Measurements from ENCODE around the gene JPH3. TPM values are rescaled to one million over a fixed set of nuclear protein-coding genes. Genes with fewer than 3 reads are reported as not detected.

JPH3 gene
- total and polyA plus RNA-seq, 4 experiments from 2014 or later = 0.09 TPM; not detected in 3

GRCh38 chr16:87665193-87665592 is 62.9 kb downstream of the JPH3 start:
- H3K27ac ChIP-seq (ENCODE audit: low read depth, low read length) = no peak overlapping the region
- CTCF ChIA-PET (ENCODE audit: partially characterized antibody) = no interaction called here
- peaks cover 4 to 10% of the 10 kb centered on the region in 2 donors for H3K27me3 Mint-ChIP-seq
- H3K4me1 ChIP-seq (ENCODE audit: insufficient read depth, low read length) = no peaks in the 10 kb centered on the region
- intact Hi-C loops (cut with micrococcal nuclease) = no loop called here
- H3K4me1 Mint-ChIP-seq = peaks cover 0 to 2% (median 0%) of the 10 kb centered on the region in 4 donors
- H3K27me3 ChIP-seq (ENCODE audit: insufficient read depth, low read length) = no peaks in the 10 kb centered on the region
- no peak for DNase-seq
- POLR2A ChIA-PET (ENCODE audit: partially characterized antibody) = no interaction called here
- no peaks in the 10 kb centered on the region for H3K9me3 Mint-ChIP-seq
- no peak overlapping the region for H3K27ac Mint-ChIP-seq
- H3K36me3 ChIP-seq (ENCODE audit: insufficient read depth, low read length) = no peaks in the 10 kb centered on the region
- H3K4me3 ChIP-seq (ENCODE audit: low read length in 2 of 2) = no peak overlapping the region
- H3K9me3 ChIP-seq (ENCODE audit: control insufficient read depth in 1 of 2, low read length in 2 of 2) = no peaks in the 10 kb centered on the region
- H3K4me3 Mint-ChIP-seq = no peak overlapping the region
- H3K36me3 Mint-ChIP-seq = no peaks in the 10 kb centered on the region

GRCh38 chr16:87666919-87667318 is 64.6 kb downstream of the JPH3 start:
- Mint-ChIP-seq H3K27ac (no peak overlapping the region), H3K9me3 (no peaks in the 10 kb centered on the region), H3K4me3 (no peak overlapping the region), H3K4me1 (no peaks in the 10 kb centered on the region), H3K36me3 (no peaks in the 10 kb centered on the region), H3K27me3 (no peaks in the 10 kb centered on the region)
- Histone ChIP-seq H3K4me1 (ENCODE audit: insufficient read depth, low read length) (no peaks in the 10 kb centered on the region), H3K4me3 (ENCODE audit: low read length in 2 of 2) (no peak overlapping the region), H3K27ac (ENCODE audit: low read depth, low read length) (no peak overlapping the region), H3K36me3 (ENCODE audit: insufficient read depth, low read length) (no peaks in the 10 kb centered on the region), H3K27me3 (ENCODE audit: insufficient read depth, low read length) (no peaks in the 10 kb centered on the region), H3K9me3 (ENCODE audit: control insufficient read depth in 1 of 2, low read length in 2 of 2) (no peaks in the 10 kb centered on the region)
- POLR2A ChIA-PET (ENCODE audit: partially characterized antibody) = interaction anchor here (0.5 kb wide), 1 partner anchor 99 kb away, joined by 3 read pairs; the partner anchor contains the start of gene KLHDC4
- intact Hi-C loops (cut with micrococcal nuclease) = no loop called here
- CTCF ChIA-PET (ENCODE audit: partially characterized antibody) = no interaction called here
- DNase-seq = no peak

- Mint-ChIP-seq H3K27me3 (no peaks in the 10 kb centered on the region), H3K36me3 (no peaks in the 10 kb centered on the region), H3K9me3 (no peaks in the 10 kb centered on the region), H3K4me3 (no peak overlapping the region), H3K27ac (no peak overlapping the region), H3K4me1 (no peaks in the 10 kb centered on the region)
- Histone ChIP-seq H3K27ac (ENCODE audit: low read depth, low read length) (no peak overlapping the region), H3K4me1 (ENCODE audit: insufficient read depth, low read length) (no peaks in the 10 kb centered on the region), H3K9me3 (ENCODE audit: control insufficient read depth in 1 of 2, low read length in 2 of 2) (no peaks in the 10 kb centered on the region), H3K36me3 (ENCODE audit: insufficient read depth, low read length) (no peaks in the 10 kb centered on the region), H3K27me3 (ENCODE audit: insufficient read depth, low read length) (no peaks in the 10 kb centered on the region), H3K4me3 (ENCODE audit: low read length in 2 of 2) (no peak overlapping the region)
- DNase-seq = no peak
- intact Hi-C loops (cut with micrococcal nuclease) = no loop called here
- POLR2A ChIA-PET (ENCODE audit: partially characterized antibody) = interaction anchor here (0.5 kb wide), 1 partner anchor 98 kb away, joined by 3 read pairs; the partner anchor contains the start of gene KLHDC4
- CTCF ChIA-PET (ENCODE audit: partially characterized antibody) = no interaction called here
Observed at GRCh38 chr16:87667443-87667842, 65.1 kb downstream of the JPH3 start.

DNA sequence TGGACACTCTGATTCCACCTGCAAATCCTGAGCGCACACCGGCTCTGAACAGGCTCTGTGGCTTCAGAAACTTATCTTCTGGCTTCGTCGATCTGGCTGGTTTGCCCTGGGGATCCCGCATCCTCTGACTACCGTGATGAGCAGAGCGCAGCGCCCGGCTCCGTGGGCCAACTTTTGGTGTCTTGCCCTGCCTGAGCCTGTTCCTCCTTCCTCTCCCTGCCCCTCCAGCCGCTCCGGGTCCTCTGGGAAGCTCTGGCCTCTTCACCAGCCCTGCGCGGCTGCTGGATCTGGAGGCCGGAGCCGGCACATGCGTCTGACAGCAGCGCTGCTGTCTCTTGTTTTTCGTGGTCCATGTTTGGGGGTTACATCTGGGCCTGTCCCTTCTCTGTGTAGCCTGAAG is 65.6 kb downstream of the JPH3 start:
- Histone ChIP-seq H3K36me3 (ENCODE audit: insufficient read depth, low read length) (no peaks in the 10 kb centered on the region), H3K4me1 (ENCODE audit: insufficient read depth, low read length) (no peaks in the 10 kb centered on the region), H3K9me3 (ENCODE audit: control insufficient read depth in 1 of 2, low read length in 2 of 2) (no peaks in the 10 kb centered on the region), H3K4me3 (ENCODE audit: low read length in 2 of 2) (no peak overlapping the region), H3K27ac (ENCODE audit: low read depth, low read length) (no peak overlapping the region), H3K27me3 (ENCODE audit: insufficient read depth, low read length) (no peaks in the 10 kb centered on the region)
- Mint-ChIP-seq H3K4me1 (no peaks in the 10 kb centered on the region), H3K27ac (no peak overlapping the region), H3K9me3 (no peaks in the 10 kb centered on the region), H3K36me3 (no peaks in the 10 kb centered on the region), H3K27me3 (no peaks in the 10 kb centered on the region), H3K4me3 (no peak overlapping the region)
- POLR2A ChIA-PET (ENCODE audit: partially characterized antibody) = no interaction called here
- intact Hi-C loops (cut with micrococcal nuclease) = no loop called here
- CTCF ChIA-PET (ENCODE audit: partially characterized antibody) = no interaction called here
- no peak for DNase-seq

- intact Hi-C loops (cut with micrococcal nuclease) = no loop called here
- H3K9me3 ChIP-seq (ENCODE audit: control insufficient read depth in 1 of 2, low read length in 2 of 2) = no peaks in the 10 kb centered on the region
- H3K36me3 ChIP-seq (ENCODE audit: insufficient read depth, low read length) = no peaks in the 10 kb centered on the region
- Mint-ChIP-seq H3K4me3 (no peak overlapping the region), H3K27me3 (no peaks in the 10 kb centered on the region), H3K36me3 (no peaks in the 10 kb centered on the region), H3K9me3 (no peaks in the 10 kb centered on the region), H3K27ac (no peak overlapping the region), H3K4me1 (peaks cover 0 to 4% (median 0%) of the 10 kb centered on the region in 4 donors)
- no peaks in the 10 kb centered on the region for H3K4me1 ChIP-seq (ENCODE audit: insufficient read depth, low read length)
- no peak overlapping the region for H3K4me3 ChIP-seq (ENCODE audit: low read length in 2 of 2)
- POLR2A ChIA-PET (ENCODE audit: partially characterized antibody) = no interaction called here
- H3K27me3 ChIP-seq (ENCODE audit: insufficient read depth, low read length) = no peaks in the 10 kb centered on the region
- no peak overlapping the region for H3K27ac ChIP-seq (ENCODE audit: low read depth, low read length)
- DNase-seq = no peak
- CTCF ChIA-PET (ENCODE audit: partially characterized antibody) = no interaction called here
Observed at GRCh38 chr16:87669672-87670071, 67.4 kb downstream of the JPH3 start.

GRCh38 chr16:87671221-87671620 is 68.9 kb downstream of the JPH3 start:
- Histone ChIP-seq H3K27me3 (ENCODE audit: insufficient read depth, low read length) (no peaks in the 10 kb centered on the region), H3K27ac (ENCODE audit: low read depth, low read length) (no peak overlapping the region), H3K4me3 (ENCODE audit: low read length in 2 of 2) (no peak overlapping the region), H3K9me3 (ENCODE audit: control insufficient read depth in 1 of 2, low read length in 2 of 2) (no peaks in the 10 kb centered on the region), H3K36me3 (ENCODE audit: insufficient read depth, low read length) (no peaks in the 10 kb centered on the region), H3K4me1 (ENCODE audit: insufficient read depth, low read length) (no peaks in the 10 kb centered on the region)
- intact Hi-C loops (cut with micrococcal nuclease) = no loop called here
- DNase-seq = no peak
- ChIA-PET CTCF (ENCODE audit: partially characterized antibody) (no interaction called here), POLR2A (ENCODE audit: partially characterized antibody) (no interaction called here)
- Mint-ChIP-seq H3K9me3 (no peaks in the 10 kb centered on the region), H3K27me3 (no peaks in the 10 kb centered on the region), H3K27ac (no peak overlapping the region), H3K4me1 (peaks cover 0 to 4% (median 0%) of the 10 kb centered on the region in 4 donors), H3K36me3 (no peaks in the 10 kb centered on the region), H3K4me3 (no peak overlapping the region)

GRCh38 chr16:87671715-87672270 is 69.5 kb downstream of the JPH3 start:
- H3K27ac Mint-ChIP-seq = no peak overlapping the region
- H3K4me3 Mint-ChIP-seq = no peak overlapping the region
- H3K4me3 ChIP-seq (ENCODE audit: low read length in 2 of 2) = no peak overlapping the region
- ChIA-PET POLR2A (ENCODE audit: partially characterized antibody) (no interaction called here), CTCF (ENCODE audit: partially characterized antibody) (interaction anchor here (1.3 kb wide), 1 partner anchor 36 kb away, joined by 3 read pairs; no protein-coding TSS in a partner anchor)
- H3K36me3 ChIP-seq (ENCODE audit: insufficient read depth, low read length) = no peaks in the 10 kb centered on the region
- peaks cover 0 to 4% (median 0%) of the 10 kb centered on the region in 4 donors for H3K4me1 Mint-ChIP-seq
- no peak overlapping the region for H3K27ac ChIP-seq (ENCODE audit: low read depth, low read length)
- H3K36me3 Mint-ChIP-seq = no peaks in the 10 kb centered on the region
- no peaks in the 10 kb centered on the region for H3K27me3 Mint-ChIP-seq
- no peaks in the 10 kb centered on the region for H3K4me1 ChIP-seq (ENCODE audit: insufficient read depth, low read length)
- intact Hi-C loops (cut with micrococcal nuclease) = no loop called here
- H3K27me3 ChIP-seq (ENCODE audit: insufficient read depth, low read length) = no peaks in the 10 kb centered on the region
- H3K9me3 ChIP-seq (ENCODE audit: control insufficient read depth in 1 of 2, low read length in 2 of 2) = no peaks in the 10 kb centered on the region
- no peak for DNase-seq
- no peaks in the 10 kb centered on the region for H3K9me3 Mint-ChIP-seq

DNA sequence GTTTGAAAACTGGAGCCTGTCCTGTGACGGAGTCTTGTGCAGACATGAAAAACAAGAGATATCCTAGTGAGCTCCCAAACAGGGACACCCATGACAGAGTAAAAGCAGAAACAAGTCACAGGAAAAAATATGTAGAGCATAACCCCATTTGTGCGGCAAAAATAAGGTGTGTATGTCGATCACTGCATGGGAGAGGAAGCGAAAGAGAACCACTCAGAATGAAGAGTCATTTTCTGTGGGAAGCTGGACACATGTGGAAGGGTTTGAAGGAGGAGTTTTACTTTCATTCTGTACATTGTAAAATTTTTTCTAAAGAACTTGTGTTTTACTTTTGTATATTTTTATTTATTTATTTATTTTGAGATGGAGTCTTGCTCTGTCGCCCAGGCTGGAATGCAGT is 72.1 kb downstream of the JPH3 start:
- Histone ChIP-seq H3K4me1 (ENCODE audit: insufficient read depth, low read length) (no peaks in the 10 kb centered on the region), H3K4me3 (ENCODE audit: low read length in 2 of 2) (no peak overlapping the region), H3K27me3 (ENCODE audit: insufficient read depth, low read length) (no peaks in the 10 kb centered on the region), H3K9me3 (ENCODE audit: control insufficient read depth in 1 of 2, low read length in 2 of 2) (no peaks in the 10 kb centered on the region), H3K36me3 (ENCODE audit: insufficient read depth, low read length) (no peaks in the 10 kb centered on the region), H3K27ac (ENCODE audit: low read depth, low read length) (no peak overlapping the region)
- Mint-ChIP-seq H3K4me3 (no peak overlapping the region), H3K27me3 (no peaks in the 10 kb centered on the region), H3K27ac (peak overlapping the region in 1 of 7 donors; percentile 81), H3K4me1 (peaks cover 0 to 4% (median 0%) of the 10 kb centered on the region in 4 donors), H3K9me3 (no peaks in the 10 kb centered on the region), H3K36me3 (no peaks in the 10 kb centered on the region)
- POLR2A ChIA-PET (ENCODE audit: partially characterized antibody) = no interaction called here
- intact Hi-C loops (cut with micrococcal nuclease) = no loop called here
- CTCF ChIA-PET (ENCODE audit: partially characterized antibody) = no interaction called here
- DNase-seq = no peak
